ENCODE results near the gene PCNX2.

GRCh38 chr1:233004451-233004850 lies 291.1 kb downstream of the PCNX2 start:
- TF ChIP-seq CTCF (CRISPR knock-in tag; IDR thresholded peaks at IDR 0.05) (no peak), SMC3 (IDR thresholded peaks at IDR 0.05; ENCODE audit: low read length) (no peak), ETV6 (CRISPR knock-in tag; conservative IDR thresholded peaks at IDR 0.05) (no peak), HMG20B (CRISPR knock-in tag; conservative IDR thresholded peaks at IDR 0.05) (no peak), ZNF558 (CRISPR knock-in tag; IDR thresholded peaks at IDR 0.05; ENCODE audit: borderline replicate concordance) (no peak), GPN1 (CRISPR knock-in tag; IDR thresholded peaks at IDR 0.05; ENCODE audit: borderline replicate concordance) (no peak), NCOA5 (CRISPR knock-in tag; IDR thresholded peaks at IDR 0.05) (no peak), ZNF780A (CRISPR knock-in tag; IDR thresholded peaks at IDR 0.05) (no peak), ZNF3 (CRISPR knock-in tag; IDR thresholded peaks at IDR 0.05) (no peak), RELA (CRISPR knock-in tag; IDR thresholded peaks at IDR 0.05) (no peak), ZNF362 (CRISPR knock-in tag; IDR thresholded peaks at IDR 0.05; ENCODE audit: borderline replicate concordance) (no peak), ZNF556 (CRISPR knock-in tag; IDR thresholded peaks at IDR 0.05; ENCODE audit: borderline replicate concordance) (no peak)
